ENCODE results near the gene UBE2L5.
"Not testable (repeated sequence)": the region's sequence is repeated elsewhere in the genome, so short reads cannot be mapped to it uniquely, and the experiment has no call there.

UBE2L5 gene

DNA sequence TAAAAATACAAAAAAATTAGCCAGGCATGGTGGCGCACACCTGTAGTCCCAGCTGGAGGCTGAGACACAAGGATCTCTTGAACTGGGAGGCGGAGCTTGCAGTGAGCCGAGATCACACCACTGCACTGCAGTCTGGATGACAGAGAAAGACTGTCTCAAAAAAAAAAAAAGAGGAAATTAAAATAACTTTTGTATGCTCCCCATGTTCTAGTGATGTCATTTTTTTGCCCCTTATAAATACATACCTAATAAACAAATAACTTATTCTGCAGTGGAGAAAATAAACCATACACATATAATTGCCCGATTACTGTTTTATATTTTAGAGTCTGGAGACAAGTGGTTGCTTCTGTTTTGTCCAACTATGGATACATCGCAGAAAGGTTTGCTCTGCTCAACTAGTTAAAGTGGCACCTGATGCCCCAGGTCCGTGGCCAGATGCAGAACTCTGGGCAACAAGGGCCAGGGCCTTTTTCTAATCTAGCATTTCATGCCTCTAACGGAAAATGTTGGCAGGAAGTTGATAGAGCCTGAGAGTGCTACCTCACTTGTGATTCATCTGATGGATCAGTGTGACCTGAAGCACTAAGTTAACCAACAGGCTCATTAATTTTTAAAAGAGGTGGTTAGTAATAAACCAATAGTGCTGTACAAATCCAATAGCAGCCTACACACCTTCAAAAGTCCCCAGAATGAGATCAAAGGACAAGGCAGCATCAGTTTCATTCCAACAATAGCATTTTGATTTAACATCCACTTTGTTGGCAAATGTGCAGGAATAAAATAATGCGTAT, 18.8 kb downstream of the UBE2L5 start:
- FAIRE-seq: no peak

DNA sequence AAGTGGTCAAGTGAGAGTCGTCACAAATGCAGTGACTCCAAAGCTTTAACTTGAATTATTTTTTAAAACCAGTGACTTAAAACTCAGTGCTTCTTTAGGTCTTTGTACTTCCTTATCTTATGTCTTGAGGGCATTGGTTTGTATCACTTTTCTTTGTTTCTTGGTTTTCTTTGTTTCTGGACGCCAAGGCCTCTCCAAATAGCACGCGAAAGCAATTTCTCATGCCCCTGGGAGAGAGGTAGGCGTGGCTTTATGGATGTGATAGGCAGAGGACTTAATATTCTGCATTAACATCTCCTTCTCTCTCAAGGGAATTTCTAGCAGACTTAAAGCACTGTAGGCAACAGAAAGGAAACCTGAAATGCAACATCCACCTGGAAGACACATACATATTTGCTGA, 20.6 kb downstream of the UBE2L5 start:
- no peak for FAIRE-seq

- FAIRE-seq: not testable (repeated sequence)
Measured at GRCh38 chr13:30443491-30443890, 21.2 kb downstream of the UBE2L5 start.

DNA sequence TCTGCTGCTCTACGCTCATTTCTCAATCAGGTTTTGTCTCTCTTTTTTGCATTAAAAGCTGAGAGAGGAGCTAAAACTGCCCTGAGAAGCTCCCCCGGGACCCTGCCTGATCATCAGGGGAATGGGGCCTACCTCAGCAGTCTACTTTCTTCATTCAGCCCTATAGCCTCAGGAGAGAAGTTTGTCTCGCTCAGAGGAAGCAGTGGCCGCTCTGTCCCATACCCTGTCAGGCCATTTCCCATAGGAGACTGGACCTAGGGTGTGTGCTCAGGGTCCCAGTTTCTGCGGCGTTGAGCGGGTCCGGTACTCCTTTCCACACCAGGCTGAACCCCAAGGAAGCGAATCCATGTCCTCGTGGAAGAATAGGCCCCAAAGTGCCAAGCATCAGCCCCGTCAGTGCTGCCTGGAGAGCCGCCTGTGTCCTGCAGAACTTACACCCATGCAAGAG, 21.7 kb downstream of the UBE2L5 start:
- FAIRE-seq: no peak

DNA sequence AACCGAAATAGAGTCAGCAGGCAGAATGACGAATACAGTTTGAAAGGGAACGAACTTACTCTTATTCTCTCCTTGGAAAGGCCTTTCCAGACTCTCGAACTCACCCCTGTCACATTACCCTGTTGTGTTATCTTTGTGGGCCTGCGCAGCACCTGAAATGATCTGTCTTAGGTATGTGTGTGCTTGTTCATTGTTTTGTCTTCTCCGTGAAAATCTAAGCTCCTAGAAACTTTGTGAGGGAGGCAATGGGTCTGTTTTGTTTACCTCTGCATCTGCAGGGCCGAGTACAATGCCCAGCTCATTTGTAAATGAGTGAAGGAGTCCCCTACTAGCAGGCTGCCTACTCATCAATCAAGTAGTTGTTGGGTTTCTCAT, 23.8 kb downstream of the UBE2L5 start:
- no peak for FAIRE-seq

DNA sequence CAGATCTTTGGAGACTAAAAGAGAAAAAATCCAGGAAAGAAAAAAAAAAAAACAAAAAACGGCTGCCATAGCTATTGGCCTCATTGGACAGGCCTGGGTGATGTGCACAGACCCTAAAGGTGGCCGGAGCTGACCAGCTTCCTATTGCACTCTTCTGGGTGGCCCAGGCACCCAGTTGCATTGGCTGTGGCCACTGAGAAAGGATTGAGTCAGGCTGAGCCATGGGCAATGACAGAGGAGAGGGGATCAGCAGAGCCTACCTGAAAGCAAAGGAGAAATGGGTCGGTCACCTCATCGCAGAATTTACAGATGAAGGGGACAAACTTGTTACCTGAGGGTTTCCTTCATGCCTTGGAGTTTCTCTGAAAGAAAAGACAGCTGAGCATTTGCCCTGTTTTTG, 26.1 kb downstream of the UBE2L5 start:
- no peak for FAIRE-seq

- FAIRE-seq: no peak
Measured at GRCh38 chr13:30450066-30450465, 27.8 kb downstream of the UBE2L5 start.

DNA sequence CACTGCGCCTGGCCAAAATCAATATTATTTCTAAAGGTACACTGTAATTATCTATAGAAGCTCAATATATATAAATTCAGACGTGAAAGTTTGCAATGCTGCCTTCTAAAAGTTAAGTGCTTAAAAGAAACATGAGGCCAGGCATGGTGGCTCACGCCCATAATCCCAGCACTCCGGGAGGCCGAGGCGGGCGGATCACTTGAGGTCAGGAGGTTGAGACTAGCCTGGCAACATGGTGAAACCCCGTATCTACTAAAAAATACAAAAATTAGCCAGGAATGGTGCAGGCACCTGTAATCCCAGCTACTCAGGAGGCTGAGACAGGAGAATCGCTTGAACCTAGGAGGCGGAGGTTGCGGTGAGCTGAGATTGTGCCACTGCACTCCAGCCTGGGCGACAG, 29.2 kb downstream of the UBE2L5 start:
- FAIRE-seq: not testable (repeated sequence)

GRCh38 chr13:30453727-30454126, 31.4 kb downstream of the UBE2L5 start:
- peak; percentile 41 for FAIRE-seq

DNA sequence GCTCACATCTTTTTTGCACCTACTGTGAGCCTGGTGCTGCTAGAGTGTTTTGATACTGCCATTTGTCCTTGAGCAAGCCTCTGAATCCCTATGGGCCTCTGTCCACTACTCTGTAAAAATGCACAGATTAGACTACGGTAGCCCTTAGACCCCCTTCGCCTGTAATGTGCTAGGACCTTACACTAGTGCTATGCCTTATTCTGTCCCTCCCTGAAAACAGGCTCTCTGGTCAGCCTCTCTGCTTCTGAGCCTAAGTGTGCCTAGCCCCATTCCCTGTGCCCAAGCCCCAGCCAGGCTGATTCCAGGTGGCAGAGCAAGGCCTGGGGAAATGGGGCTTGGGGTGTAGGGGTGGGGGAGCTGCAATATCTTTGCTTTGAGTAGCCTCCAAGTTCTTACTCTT, 32.7 kb downstream of the UBE2L5 start:
- FAIRE-seq: no peak

DNA sequence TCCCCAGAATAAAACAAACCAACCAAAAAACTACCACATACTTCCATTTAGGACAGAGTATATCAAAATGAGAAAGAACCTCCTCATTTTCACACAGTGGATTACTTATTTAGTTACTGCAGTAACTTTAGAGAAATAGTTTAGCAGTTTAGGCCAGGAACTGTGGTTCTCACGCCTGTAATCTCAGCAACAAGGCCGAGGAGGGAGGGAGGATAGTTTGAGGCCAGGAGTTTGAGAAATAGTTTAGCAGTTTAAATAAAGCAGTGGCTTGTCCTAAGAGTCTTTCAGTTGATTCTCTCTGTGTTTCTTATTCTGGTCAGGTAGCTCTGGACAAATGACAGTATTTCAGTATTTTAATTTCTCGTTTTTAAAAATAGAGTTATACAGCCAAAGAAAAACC, 34.0 kb downstream of the UBE2L5 start:
- no peak for FAIRE-seq

DNA sequence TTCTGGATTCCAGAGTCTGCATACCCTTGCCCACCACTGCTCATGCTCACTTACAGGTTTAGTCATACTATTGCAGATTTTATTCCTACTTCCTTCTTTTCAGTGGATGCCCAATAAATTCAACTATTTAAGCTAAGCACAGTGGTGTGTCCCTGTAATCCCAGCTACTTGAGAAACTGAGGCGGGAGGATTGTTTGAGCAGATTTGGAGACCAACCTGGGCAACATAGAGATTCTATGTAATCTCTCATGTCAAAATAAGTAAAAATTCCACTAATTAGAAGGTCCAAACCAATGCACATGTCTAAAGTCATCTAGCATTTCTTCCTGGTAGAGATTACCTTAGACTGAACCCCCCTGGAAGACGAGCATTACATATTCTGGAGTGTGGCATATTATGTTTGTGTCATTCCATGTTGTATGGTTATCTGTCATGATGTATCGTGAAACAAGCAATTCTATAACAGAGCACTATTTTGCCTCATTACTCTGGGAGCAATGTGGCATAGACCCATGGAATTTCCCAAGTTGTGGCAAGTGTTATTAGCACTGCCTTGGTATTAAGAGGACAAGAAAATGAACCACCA, 35.1 kb downstream of the UBE2L5 start:
- FAIRE-seq: no peak

DNA sequence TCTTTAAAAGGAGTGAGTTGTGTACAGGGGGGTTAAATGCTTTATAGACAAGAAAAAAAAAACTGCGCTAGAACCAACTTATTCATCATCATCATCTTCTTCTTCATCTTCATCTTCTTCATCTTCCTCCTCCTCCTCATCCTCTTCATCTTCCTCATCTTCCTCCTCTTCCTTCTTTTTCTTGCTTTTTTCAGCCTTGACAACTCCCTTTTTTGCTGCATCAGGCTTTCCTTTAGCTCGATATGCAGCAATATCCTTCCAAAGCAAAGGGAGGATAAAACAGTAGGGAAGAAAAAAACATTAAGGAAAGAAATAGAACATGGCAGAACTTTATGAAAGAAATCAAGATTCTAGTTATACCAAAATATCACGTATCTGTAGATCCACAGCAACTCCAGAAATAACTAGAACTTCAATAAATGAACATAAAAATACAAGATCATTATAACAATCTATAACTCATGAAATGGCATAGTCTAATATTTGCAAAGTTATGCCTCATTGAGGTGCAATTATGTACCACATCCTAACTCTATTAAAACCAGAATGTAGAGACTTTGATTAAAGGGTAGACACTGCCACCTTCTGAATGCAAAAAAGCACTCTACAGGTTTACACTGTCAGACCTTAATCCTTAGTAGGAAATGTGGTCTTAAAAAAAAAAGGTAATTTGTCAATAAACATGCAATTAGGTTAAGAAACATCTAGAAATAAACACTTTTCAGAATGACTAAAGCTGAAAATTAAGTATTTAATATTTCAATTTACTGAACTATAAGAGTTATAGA, 39.2 kb downstream of the UBE2L5 start:
- FAIRE-seq: peak; percentile 23

DNA sequence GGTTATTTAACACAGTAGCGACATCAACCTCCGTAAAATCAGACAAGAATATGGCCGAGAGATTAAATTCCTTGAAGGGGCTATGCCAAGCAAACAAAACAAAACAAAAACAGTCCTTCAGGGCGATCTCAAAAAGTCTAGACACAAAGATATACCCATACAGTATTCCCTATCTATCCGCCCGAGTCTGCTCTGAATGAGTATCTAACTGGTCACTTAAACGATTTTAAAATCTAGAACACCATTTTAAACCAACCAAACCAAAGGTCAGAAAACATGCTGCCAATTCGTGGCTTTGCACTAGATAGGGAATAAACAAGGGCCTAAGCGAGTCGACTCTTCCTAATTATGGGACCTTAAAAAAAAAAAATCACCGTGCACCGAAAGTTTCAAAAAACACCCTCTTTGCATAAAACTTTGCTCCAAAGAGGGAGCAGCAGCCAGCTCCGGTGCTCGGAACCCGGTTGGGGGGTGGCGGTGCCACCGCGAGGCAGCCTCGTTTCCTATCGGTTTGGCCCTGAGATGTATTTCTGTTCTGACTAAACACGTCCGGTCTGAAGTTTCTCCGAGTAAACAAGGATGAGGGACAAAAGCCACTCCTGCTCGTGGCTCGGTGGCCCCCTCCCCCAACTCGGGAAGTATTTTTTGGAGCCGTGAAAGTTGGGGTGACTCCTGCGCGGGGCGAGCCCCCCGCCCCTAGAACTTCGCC, 41.6 kb downstream of the UBE2L5 start:
- FAIRE-seq: no peak

DNA sequence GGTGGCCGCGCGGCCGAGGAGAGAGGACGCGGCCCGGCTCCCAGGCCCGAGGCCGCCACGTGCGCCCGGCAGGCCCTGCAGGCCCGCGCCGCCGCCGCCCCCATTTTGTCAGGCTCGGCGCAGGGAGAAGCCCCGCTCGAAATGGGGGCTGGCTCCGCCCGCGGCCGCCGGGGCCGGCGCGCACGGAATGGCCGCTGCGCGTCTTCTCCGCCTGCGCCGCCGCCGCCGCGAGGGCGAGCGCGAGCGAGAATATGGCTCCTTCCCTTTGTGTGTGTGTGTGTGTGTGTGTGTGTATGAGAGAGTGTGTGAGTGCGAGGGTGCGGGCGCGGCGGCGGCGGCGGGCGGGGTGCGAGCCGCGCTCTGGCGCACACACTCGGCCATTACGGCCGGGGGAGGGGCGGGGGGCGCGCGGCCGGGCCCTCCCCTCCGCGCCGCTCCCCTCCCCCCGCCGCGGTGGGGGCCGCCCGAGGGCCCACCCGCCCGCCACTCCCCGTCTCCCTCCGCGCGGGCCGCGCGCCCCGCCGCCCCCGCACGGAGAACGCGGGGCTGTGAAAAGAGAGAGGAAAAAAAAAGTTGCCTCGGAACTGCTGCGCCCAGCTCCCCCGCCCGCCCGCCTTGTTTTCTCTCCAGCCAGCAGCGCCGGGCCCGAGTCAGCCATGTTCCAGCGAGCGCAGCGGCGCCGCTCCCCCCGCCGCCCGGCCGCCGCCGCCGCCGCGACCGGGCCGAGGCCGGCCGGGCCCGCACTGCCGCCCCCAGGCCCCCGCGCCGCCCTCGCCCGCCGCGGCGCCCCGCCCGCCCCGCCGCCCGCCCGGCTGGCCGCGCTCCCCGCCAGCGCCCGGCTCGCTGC, 42.4 kb downstream of the UBE2L5 start:
- FAIRE-seq: no peak

- FAIRE-seq: no peak
Measured at GRCh38 chr13:30465343-30465592, 43.0 kb downstream of the UBE2L5 start.

GRCh38 chr13:30465593-30466357, 43.5 kb downstream of the UBE2L5 start, which contains the start of gene HMGB1:
Gene HMGB1 (minus strand): TSS chr13:30465936. CDS start chr13:30463680, 2,256 bp downstream.
- FAIRE-seq: peak; percentile 98

DNA sequence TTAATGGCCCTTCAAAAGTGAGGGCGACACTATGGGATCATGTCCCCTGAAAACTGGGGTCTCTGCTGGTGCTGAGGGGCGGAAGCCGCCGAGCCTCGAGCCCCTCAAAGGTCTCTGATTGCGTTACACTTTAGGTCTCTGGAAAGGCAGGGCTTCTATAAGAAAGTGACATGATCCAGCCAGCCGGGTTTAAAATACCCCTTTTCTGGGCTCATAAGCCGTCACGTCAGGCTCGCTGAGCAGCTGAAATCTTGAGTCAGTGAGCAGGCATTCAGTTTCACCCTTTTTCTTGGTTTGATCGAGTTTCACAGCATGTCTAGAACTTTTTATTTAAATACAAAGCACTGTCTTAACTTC, 44.0 kb downstream of the UBE2L5 start:
- no peak for FAIRE-seq

DNA sequence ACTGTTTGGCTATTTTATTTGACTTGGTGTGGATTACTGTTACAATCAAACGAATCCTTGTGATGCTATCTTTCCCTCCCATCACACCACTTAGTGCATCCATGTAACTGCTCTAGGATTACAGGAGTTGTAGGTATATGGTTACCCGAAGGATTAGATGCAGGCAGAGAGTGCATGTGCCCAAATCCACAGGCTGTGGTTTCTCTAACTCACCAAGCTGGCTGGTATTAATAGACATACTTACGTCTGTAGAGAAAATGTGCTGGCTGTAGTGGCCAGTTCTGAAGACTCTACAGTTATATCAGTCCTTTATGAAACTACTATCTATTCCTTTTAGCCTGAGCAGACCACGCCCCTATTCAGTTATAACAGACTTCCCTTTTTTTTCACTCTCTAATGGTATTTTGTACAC, 44.6 kb downstream of the UBE2L5 start:
- no peak for FAIRE-seq

DNA sequence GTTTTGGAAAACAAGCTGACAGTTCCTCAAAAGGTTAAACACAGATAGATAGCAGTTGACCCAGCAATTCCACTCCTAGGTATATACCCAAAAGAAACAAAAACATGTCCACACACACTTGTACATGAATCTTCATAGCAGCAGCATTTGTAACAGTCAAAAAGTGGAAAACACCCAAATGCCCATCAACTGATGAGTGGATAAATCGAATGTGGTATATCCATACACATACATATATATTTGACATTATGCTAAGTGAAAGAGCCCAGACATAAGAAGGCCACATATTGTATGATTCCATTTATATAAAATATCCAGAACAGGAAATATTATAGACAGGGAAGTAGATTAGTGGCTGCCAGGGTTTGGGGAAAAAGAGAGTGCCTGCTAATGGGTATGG, 51.4 kb downstream of the UBE2L5 start:
- FAIRE-seq: no peak

DNA sequence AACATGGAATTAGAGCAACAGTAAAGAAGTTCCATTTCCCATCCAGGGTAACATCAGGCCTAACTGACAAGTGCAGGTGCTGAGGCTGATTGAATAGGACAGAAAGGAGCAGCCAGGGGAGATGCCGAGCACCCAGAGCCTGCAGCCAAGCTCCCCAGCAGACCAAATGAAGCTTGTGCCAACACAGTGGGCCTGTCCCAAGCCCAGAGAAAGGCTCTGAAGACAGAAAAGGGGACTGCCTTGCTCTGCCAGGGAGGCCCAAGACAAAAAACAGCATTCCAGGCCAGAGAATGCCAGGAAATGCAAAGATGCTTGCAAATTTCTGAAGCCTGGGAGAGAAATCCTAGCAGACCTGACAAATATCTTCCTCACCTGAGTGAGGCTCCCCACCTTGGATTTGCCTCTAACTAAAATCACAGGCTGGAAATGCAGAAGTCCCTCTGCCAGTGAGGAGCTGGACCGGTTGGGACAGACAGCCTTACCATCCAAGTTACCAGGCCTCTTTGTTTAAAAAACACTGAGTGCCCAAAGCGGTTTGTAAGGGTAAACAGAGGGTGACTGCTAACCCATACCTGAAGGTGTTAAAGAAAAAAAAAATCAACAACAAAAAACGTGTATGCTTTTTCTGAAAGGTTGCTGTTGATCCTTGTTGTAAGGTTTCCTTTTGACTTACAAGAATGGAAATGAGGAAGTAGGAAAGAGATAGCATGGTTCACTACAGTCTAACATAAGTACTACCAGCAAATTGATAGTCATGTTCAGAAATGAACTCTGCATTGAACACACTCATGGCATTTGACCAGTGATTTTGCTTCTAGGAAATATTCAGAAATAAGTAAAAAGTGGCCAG, 55.3 kb downstream of the UBE2L5 start:
- FAIRE-seq: no peak
